Stimulated activated CD8-positive, alpha-beta memory T cell treated with anti-CD3 and anti-CD28 coated beads, Interleukin-7, amount 100 ng/mL, for 48 hours (primary cell): ENCODE results near the gene SFN.

Experiments
- DNase-seq, 2 donors: peaks; one replicate each; pipeline ENCODE4 v3.0.0-alpha.2; 2020; ENCODE audit warnings: low read depth in 1 of 2; ENCODE audit errors: extremely low read depth in 1 of 2

Gene SFN

DNA sequence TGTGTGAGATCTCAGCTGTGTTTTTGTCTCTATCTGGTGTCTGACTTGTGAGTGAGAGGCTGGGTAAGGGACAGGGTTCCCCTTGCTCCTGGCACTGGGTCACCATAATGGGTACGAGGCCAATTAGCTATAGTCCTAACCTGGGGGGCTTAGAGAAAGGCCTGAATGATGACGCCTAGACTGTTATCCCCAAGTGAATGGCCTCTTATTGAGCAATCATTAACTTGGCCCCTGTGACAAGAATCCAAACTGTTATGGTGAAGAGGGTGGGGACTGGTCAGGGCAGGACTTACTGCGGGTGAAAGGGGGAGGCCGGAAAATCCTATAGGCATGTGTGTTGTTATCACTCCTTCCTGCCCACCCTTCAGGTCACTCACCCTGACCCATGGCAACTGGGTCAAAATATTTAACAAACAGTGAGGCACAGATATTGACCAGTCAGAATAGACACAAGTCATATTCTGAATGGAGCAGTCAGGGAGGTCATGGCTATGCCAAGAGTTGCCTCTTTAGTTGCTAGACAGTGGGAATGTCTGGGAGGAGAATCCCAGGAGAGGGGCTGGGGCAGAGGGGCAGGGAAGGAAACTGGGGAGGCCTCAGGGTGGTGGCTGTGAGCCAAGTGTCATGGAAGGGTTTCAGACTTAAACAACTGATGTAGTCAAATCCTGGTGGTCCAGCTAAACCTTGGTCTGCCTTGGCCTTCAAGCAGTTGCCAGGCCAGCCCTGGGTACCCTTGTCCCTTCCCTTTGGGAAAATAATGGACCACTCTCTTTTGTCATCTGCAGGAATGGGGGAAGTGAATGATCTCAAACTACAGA is 47.6 kb downstream of the SFN start:
- DNase-seq = no peak

DNA sequence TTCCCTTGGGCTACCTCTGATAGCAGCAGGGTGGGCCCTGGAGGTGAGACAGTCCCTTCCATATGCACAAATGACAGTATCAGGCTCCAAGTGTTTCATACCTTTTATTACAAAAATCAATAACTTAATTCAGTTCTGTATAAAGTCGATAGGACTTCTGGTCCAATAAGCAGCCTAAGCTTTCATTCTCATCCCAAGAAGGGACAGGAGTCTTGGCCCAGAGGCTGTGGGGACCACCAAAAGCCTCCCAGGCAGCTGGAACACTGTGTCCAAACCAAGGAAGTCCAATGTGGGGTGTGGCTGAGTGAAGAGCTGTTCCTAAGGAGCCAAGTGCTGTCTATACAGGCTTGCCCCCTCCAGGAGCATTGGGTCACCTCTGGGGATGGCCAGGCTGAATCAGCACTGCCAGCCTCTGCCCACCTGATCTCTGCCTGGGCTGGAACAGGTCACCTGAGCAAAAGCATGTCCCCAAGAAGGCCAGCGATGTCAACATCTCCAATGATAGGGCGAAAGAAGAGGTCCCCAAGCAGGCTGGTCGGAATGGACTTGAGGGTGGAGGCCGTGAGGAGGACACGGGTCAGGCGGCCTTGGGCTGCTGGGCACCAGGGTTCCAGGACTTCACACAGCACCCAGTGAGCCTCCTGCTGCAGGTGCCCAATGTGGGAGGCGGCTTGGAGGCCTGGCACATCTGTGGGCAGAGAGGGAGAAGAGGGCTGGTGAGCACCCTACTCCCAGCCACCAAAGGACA is 48.6 kb downstream of the SFN start:
- no peak for DNase-seq

DNA sequence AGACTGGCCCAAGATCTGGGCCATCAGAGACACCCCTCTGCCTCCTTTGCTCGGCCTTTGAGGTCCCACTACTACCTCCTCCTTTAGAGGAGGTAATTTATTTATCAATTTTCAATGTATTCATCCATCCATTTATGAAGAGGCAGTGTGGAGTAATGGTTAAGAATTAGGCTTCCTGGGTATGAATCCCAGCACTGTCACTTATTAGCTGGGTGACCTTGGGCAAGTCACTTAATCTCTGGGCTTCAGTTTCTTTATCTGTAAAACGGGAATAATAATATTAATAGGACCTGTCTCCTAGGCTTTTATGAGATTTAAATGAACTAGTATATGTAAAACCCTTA is 49.2 kb downstream of the SFN start:
- DNase-seq = no peak

DNA sequence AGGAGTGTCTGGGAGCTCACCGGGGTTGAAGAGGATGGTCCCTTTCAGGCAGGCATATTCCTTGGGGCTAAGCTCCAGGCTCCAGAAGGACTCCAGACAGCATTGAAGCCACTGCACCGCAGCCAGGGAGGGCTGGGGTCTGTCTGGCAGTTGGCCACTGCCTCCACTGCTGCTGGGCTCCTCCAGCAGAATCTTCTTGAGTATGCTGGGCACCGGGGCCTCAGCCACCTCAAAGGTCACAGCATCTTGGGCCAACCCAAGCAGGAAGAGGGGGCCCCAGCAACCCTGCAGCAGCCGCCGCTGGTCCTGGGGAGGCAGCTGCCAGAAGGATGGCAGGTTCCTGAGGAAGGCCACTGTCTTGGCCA is 50.4 kb downstream of the SFN start:
- no peak for DNase-seq
